ENCODE results near the gene COASY. TPM values are rescaled to one million over a fixed set of nuclear protein-coding genes. Genes with fewer than 3 reads are reported as not detected.
"Not testable (repeated sequence)": the region's sequence is repeated elsewhere in the genome, so short reads cannot be mapped to it uniquely, and the experiment has no call there.

The COASY gene
- total and polyA plus RNA-seq, 2 of the 4 experiments (the other 2 are of a cell fraction) = 10.6 to 44.0 TPM

DNA sequence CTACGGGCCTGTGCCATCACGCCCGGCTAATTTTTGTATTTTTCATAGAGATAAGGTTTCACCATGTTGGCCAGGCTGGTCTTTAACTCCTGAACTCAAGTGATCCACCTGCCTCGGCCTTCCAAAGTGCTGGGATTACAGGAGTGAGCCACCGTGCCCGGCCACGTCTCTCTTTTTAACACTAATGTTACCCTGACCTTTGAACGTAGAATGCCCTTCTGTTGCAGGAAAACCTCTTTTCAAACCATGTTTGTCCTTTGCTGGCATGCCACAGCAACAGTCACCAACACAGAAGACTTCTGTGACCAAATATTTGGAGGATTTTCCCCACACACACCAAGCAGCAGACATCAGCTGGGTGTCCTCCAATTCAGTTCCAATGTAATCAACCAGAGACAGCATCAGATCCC, 17.1 kb upstream of the COASY start (continued):
- TF ChIP-seq, protein P1, sequence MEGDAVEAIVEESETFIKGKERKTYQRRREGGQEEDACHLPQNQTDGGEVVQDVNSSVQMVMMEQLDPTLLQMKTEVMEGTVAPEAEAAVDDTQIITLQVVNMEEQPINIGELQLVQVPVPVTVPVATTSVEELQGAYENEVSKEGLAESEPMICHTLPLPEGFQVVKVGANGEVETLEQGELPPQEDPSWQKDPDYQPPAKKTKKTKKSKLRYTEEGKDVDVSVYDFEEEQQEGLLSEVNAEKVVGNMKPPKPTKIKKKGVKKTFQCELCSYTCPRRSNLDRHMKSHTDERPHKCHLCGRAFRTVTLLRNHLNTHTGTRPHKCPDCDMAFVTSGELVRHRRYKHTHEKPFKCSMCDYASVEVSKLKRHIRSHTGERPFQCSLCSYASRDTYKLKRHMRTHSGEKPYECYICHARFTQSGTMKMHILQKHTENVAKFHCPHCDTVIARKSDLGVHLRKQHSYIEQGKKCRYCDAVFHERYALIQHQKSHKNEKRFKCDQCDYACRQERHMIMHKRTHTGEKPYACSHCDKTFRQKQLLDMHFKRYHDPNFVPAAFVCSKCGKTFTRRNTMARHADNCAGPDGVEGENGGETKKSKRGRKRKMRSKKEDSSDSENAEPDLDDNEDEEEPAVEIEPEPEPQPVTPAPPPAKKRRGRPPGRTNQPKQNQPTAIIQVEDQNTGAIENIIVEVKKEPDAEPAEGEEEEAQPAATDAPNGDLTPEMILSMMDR (conservative IDR thresholded peaks at IDR 0.05; ENCODE audit: low read depth, low read length) = no peak
- TF ChIP-seq MAFK (IDR thresholded peaks at IDR 0.05; ENCODE audit: low read depth, low read length) (no peak), BHLHE40 (IDR thresholded peaks at IDR 0.05; ENCODE audit: low read depth, low read length) (no peak), RAD21 (IDR thresholded peaks at IDR 0.05; ENCODE audit: low read length) (no peak), RCOR1 (IDR thresholded peaks at IDR 0.05; ENCODE audit: insufficient replicate concordance, low read length) (no peak)

DNA sequence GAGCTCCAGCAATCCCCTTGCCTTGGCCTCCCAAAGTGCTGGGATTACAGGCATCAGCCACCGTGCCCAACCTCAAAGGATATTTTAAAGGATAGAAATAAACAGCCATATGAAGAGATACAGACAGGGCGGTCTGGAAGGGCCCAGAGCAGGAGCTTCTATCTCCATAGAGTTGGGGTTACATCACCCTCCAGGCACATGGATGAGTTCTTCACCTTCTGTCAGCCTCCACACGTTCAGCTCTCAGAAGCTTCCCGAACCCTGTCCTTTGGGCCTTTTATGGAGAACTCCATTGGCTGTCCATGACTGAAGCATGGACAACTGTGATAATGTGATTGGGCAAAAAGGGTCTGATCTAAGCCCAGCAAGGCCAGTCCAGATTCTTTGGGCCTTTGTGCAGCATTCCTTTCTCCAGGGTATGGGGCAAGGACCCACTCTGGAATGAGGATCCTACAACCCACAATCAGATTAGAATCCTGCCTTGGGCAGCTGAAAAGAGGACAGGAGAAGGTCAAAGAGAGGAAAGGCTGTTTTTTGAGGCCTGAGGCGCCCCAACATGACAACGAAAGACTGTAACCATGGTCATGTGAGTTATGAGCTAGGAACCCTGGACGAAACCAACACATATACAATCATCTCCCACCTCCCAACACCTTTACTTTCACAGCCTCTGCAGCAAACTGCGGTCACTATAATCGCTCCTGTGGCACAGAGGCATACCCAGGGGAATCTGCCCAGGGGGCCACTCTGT, 16.0 kb upstream of the COASY start:
- H3K23ac ChIP-seq (ENCODE audit: low read depth, low read length); H3K4me3 ChIP-seq (ENCODE audit: insufficient read depth, low read depth, low read length); dilution Hi-C loops (cut with HindIII; ENCODE audit: low sequenced_read_pairs, unreplicated experiment); CTCF ChIA-PET; H3K18ac ChIP-seq (ENCODE audit: low read depth, low read length); H3K27ac ChIP-seq (ENCODE audit: insufficient read depth, low read length); H2BK120ac ChIP-seq (ENCODE audit: low read depth, low read length); H2AK9ac ChIP-seq (replicated peaks; ENCODE audit: low read depth, low read length, poor library complexity); H4K5ac ChIP-seq (ENCODE audit: low read depth, low read length); H2AFZ ChIP-seq (replicated peaks; ENCODE audit: low read length, poor library complexity); intact Hi-C loops (cut with micrococcal nuclease); H2AK5ac ChIP-seq (ENCODE audit: low read depth, low read length); H3K56ac ChIP-seq (ENCODE audit: extremely low read depth, insufficient read depth, low read length); H4K91ac ChIP-seq (ENCODE audit: insufficient read depth, low read depth, low read length); H2BK5ac ChIP-seq (ENCODE audit: low read depth, low read length, poor library complexity, severe bottlenecking); in situ Hi-C loops (cut with MboI; ENCODE audit: low sequenced_read_pairs); DNase-seq; POLR2A ChIA-PET (ENCODE audit: unreplicated experiment); H3K14ac ChIP-seq (replicated peaks; ENCODE audit: low read depth, low read length); H4K20me1 ChIP-seq (ENCODE audit: insufficient read depth, low read length); H3K9me3 ChIP-seq (ENCODE audit: control insufficient read depth, insufficient read depth, low read length); H3K4me1 ChIP-seq (ENCODE audit: control insufficient read depth, insufficient read depth, low read length); H3K4me2 ChIP-seq (ENCODE audit: low read depth, low read length); H2BK20ac ChIP-seq (ENCODE audit: low read depth, low read length); H4K8ac ChIP-seq (ENCODE audit: low read depth in 2 of 2, low read length in 2 of 2); H3K9ac ChIP-seq (ENCODE audit: low read depth, low read length); H3K4ac ChIP-seq (ENCODE audit: low read depth, low read length); H3K27me3 ChIP-seq (ENCODE audit: control insufficient read depth, insufficient read depth, low read length); BruUV-seq (replicated peaks); H2BK15ac ChIP-seq (ENCODE audit: low read depth, low read length): not testable (repeated sequence)
- Histone ChIP-seq H3K9me1 (ENCODE audit: insufficient read depth, low read length) (peaks cover 11% of the 10 kb centered on the region), H3K79me1 (ENCODE audit: low read depth in 1 of 2, low read length in 2 of 2) (peaks cover 3 to 16% of the 10 kb centered on the region in 2 experiments; a peak in 3 of 4 replicates), H3K36me3 (ENCODE audit: control insufficient read depth, insufficient read depth, low read length) (peaks cover 34% of the 10 kb centered on the region)
- ATAC-seq (ENCODE audit: low read depth) = peak; percentile 40
- WGBS, 2 experiments (ENCODE audit: extremely low coverage in 2 of 2, insufficient read length in 1 of 2) = no CpG with 5 or more reads among the region's 9 CpGs

Data from IMR-90 (cell line).